SK-N-SH (cell line): Measurements from ENCODE around the gene DLEC1. TPM values are rescaled to one million over a fixed set of nuclear protein-coding genes. Genes with fewer than 3 reads are reported as not detected.

Experiments used
- CTCF ChIA-PET: fragments of 300-600, 350-600 bp; formaldehyde crosslinking; extraction: SDS; loops from one replicate; lab custom pipeline; 2021; lab: Yijun Ruan, JAX
- POLR2A ChIA-PET: fragments of 350-600 bp; sonication (Branson Sonifier 250); formaldehyde crosslinking; extraction: SDS; loops from one replicate; lab custom pipeline; 2020; ENCODE audit warnings: antibody characterized with exemption, inconsistent platforms; lab: Yijun Ruan, JAX
- DNase-seq: peaks from one replicate; pipeline ENCODE4 v3.0.0; 2012
- H2AFZ ChIP-seq: fragments of 200-600 bp; sonication (generic); 2 replicates; pipeline ENCODE4 v1.8.1; 2016; ENCODE audit warnings: antibody characterized with exemption, mild to moderate bottlenecking, low read depth
- H3F3A ChIP-seq: fragments of 200-600 bp; sonication (generic); replicated peaks from 2 replicates; pipeline ENCODE3; 2016; ENCODE audit warnings: antibody characterized with exemption, mild to moderate bottlenecking; ENCODE audit not compliant: insufficient read depth
- H3K27ac ChIP-seq, 2 experiments: fragments of 200-500 bp in 1 of 2; fragments of 200-600 bp in 1 of 2; sonication (Bioruptor generic) in 1 of 2; sonication (generic), shearing (Covaris generic) in 1 of 2; 2 replicates each; pipeline versions ENCODE4 v1.5.1 to v1.6.1; 2014 to 2016; ENCODE audit warnings: low read depth in 2 of 2, inconsistent platforms in 1 of 2, low read length in 1 of 2, mild to moderate bottlenecking in 1 of 2, mixed read lengths in 1 of 2
- H3K27me3 ChIP-seq: fragments of 200-600 bp; sonication (generic), shearing (Covaris generic); 2 replicates; pipeline ENCODE4 v1.6.1; 2016; ENCODE audit warnings: mixed run types; ENCODE audit not compliant: insufficient read depth
- H3K36me3 ChIP-seq, 2 experiments: fragments of 200-500 bp in 1 of 2; fragments of 200-600 bp in 1 of 2; sonication (Bioruptor generic) in 1 of 2; sonication (generic) in 1 of 2; replicated peaks in 1 of 2; 2 replicates each; pipeline versions ENCODE3 to v1.5.1; 2014 to 2016; ENCODE audit warnings: low read length in 1 of 2, mild to moderate bottlenecking in 1 of 2; ENCODE audit not compliant: insufficient read depth in 2 of 2, control insufficient read depth in 1 of 2
- H3K4me1 ChIP-seq, 2 experiments: fragments of 200-500 bp in 1 of 2; fragments of 200-600 bp in 1 of 2; sonication (Bioruptor generic) in 1 of 2; sonication (generic), shearing (Covaris generic) in 1 of 2; 2 replicates each; pipeline versions ENCODE4 v1.5.1 to v1.6.1; 2014 to 2016; ENCODE audit warnings: low read depth in 1 of 2, low read length in 1 of 2, mixed run types in 1 of 2; ENCODE audit not compliant: insufficient read depth in 2 of 2, control insufficient read depth in 1 of 2
- H3K4me2 ChIP-seq: fragments of 200-600 bp; sonication (generic), shearing (Covaris generic); 2 replicates; pipeline ENCODE4 v1.6.1; 2017; ENCODE audit warnings: mixed run types
- H3K4me3 ChIP-seq, 2 experiments: fragments of 200-500 bp in 1 of 2; fragments of 200-600 bp in 1 of 2; sonication (Bioruptor generic) in 1 of 2; sonication (generic), shearing (Covaris generic) in 1 of 2; 2 replicates each; pipeline versions ENCODE4 v1.5.1 to v1.8.1; 2014 to 2016; ENCODE audit warnings: low read depth in 2 of 2, inconsistent platforms in 1 of 2, low read length in 1 of 2, mild to moderate bottlenecking in 1 of 2, mixed read lengths in 1 of 2, moderate library complexity in 1 of 2
- H3K79me2 ChIP-seq: fragments of 200-600 bp; sonication (generic); 2 replicates; pipeline ENCODE4 v1.8.1; 2017; ENCODE audit warnings: mild to moderate bottlenecking; ENCODE audit not compliant: insufficient read depth
- H3K9ac ChIP-seq: fragments of 200-600 bp; sonication (generic); 2 replicates; pipeline ENCODE4 v1.6.1; 2017; ENCODE audit warnings: mixed run types
- H3K9me2 ChIP-seq: fragments of 200-600 bp; sonication (generic); 2 replicates; pipeline ENCODE4 v1.6.1; 2017; ENCODE audit warnings: mixed run types
- H3K9me3 ChIP-seq: fragments of 200-600 bp; sonication (generic); 2 replicates; pipeline ENCODE4 v1.6.1; 2017; ENCODE audit warnings: mixed run types, mild to moderate bottlenecking, moderate library complexity
- H4K20me1 ChIP-seq: fragments of 200-600 bp; sonication (generic); 2 replicates; pipeline ENCODE4 v1.6.1; 2017; ENCODE audit warnings: mild to moderate bottlenecking, mixed run types; ENCODE audit not compliant: insufficient read depth
- CHD2 ChIP-seq: fragments of 150-350 bp; IDR thresholded peaks from 2 replicates; pipeline ENCODE4 v1.6.1; 2018; ENCODE audit warnings: low read length; ENCODE audit not compliant: partially characterized antibody
- EP300 ChIP-seq, 2 experiments: IDR thresholded peaks; 2 replicates each; pipeline versions ENCODE4 v1.4.0 to v1.6.1; 2012; ENCODE audit warnings: borderline replicate concordance in 1 of 2, low read depth in 1 of 2, low read length in 1 of 2
- FOSL2 ChIP-seq: IDR thresholded peaks from 2 replicates; pipeline ENCODE4 v1.4.0; 2012; ENCODE audit warnings: low read depth, mild to moderate bottlenecking, moderate library complexity, borderline replicate concordance
- FOXJ3 ChIP-seq: sonication (generic); formaldehyde crosslinking; IDR thresholded peaks from 2 replicates; pipeline ENCODE4 v1.5.1; 2020; ENCODE audit warnings: mild to moderate bottlenecking, missing genetic modification reagents
- GATA2 ChIP-seq: sonication (generic); formaldehyde crosslinking; IDR thresholded peaks from 2 replicates; pipeline ENCODE4 v1.5.0; 2020; ENCODE audit warnings: mild to moderate bottlenecking, missing genetic modification reagents
- IRF3 ChIP-seq: fragments of 150-350 bp; IDR thresholded peaks from 2 replicates; pipeline ENCODE4 v1.6.1; 2016; ENCODE audit warnings: mild to moderate bottlenecking, low read depth, low read length
- JUND ChIP-seq: IDR thresholded peaks from 2 replicates; pipeline ENCODE4 v1.4.0; 2012
- MEF2A ChIP-seq: IDR thresholded peaks from 2 replicates; pipeline ENCODE4 v1.4.0; 2012; ENCODE audit warnings: low read depth, borderline replicate concordance
- NFIC ChIP-seq: IDR thresholded peaks from 2 replicates; pipeline ENCODE4 v1.4.0; 2012; ENCODE audit warnings: borderline replicate concordance
- NRF1 ChIP-seq: IDR thresholded peaks from 2 replicates; pipeline ENCODE4 v1.6.1; 2012; ENCODE audit warnings: low read depth, mild to moderate bottlenecking, low read length
- PBX3 ChIP-seq: IDR thresholded peaks from 2 replicates; pipeline ENCODE4; 2012
- RAD21 ChIP-seq: IDR thresholded peaks from 2 replicates; pipeline ENCODE4 v1.6.1; 2012; ENCODE audit warnings: mild to moderate bottlenecking, low read length
- REST ChIP-seq: IDR thresholded peaks from 2 replicates; pipeline ENCODE4 v1.6.1; 2012; ENCODE audit warnings: mild to moderate bottlenecking, low read depth, low read length, moderate library complexity
- RXRA ChIP-seq: IDR thresholded peaks from 2 replicates; pipeline ENCODE4 v1.4.0; 2012; ENCODE audit warnings: low read depth, mild to moderate bottlenecking, borderline replicate concordance
- USF1 ChIP-seq: IDR thresholded peaks from 2 replicates; pipeline ENCODE4 v1.4.0; 2012; ENCODE audit warnings: low read depth, borderline replicate concordance
- YY1 ChIP-seq: IDR thresholded peaks from 2 replicates; pipeline ENCODE4 v1.4.0; 2012; ENCODE audit warnings: low read depth, mild to moderate bottlenecking
- WGBS: methylation state at CpG from one replicate; pipeline ENCODE4 v1.1.6; 2017; ENCODE audit warnings: low lambda C conversion rate; 5-methylcytosine and 5-hydroxymethylcytosine counted together
- polyA plus RNA-seq, 3 experiments: library from polyadenylated mRNA; depleted of rRNA; stranded (reverse); fragments of >200 nt; gene quantifications; 2 replicates each; pipeline ENCODE4 v1.2.3, GENCODE V29; 2012

DLEC1 gene
- polyA plus RNA-seq, 1 of the 3 experiments (the other 2 are of a cell fraction), result 0.02 TPM

GRCh38 chr3:38154625-38155255, 115.7 kb downstream of the DLEC1 start:
- H3K9me3 ChIP-seq, result no peaks in the 10 kb centered on the region
- H3K9ac ChIP-seq, result no peak overlapping the region
- H3K4me2 ChIP-seq, result no peak overlapping the region
- no peaks in the 10 kb centered on the region; the same call in 1 of the 2 replicates for H3K79me2 ChIP-seq
- H3F3A ChIP-seq, result no peaks in the 10 kb centered on the region
- TF ChIP-seq IRF3, result no peak
- TF ChIP-seq MEF2A, result no peak
- no peak for TF ChIP-seq FOXJ3
- no peaks in the 10 kb centered on the region for H3K36me3 ChIP-seq
- H3K9me2 ChIP-seq, result no peaks in the 10 kb centered on the region
- POLR2A ChIA-PET, result no interaction called here
- H2AFZ ChIP-seq, result no peak overlapping the region
- H3K4me3 ChIP-seq, result no peak overlapping the region
- no peaks in the 10 kb centered on the region for H4K20me1 ChIP-seq
- no peaks in the 10 kb centered on the region for H3K27me3 ChIP-seq
- DNase-seq, result no peak
- H3K27ac ChIP-seq, result no peak overlapping the region
- peaks cover 0 to 2% of the 10 kb centered on the region in 2 experiments; a peak in 1 of 4 replicates for H3K4me1 ChIP-seq
- 58% methylated on average over 2 of the region's 2 CpGs for WGBS
- CTCF ChIA-PET, result interaction anchor here (2.9 kb wide), 1 partner anchor 9 kb away, joined by 11 read pairs; no protein-coding TSS in a partner anchor

GRCh38 chr3:38155825-38156224, 116.8 kb downstream of the DLEC1 start:
- Histone ChIP-seq H3K9me2 (no peaks in the 10 kb centered on the region), H3K79me2 (no peaks in the 10 kb centered on the region; the same call in 1 of the 2 replicates), H3F3A (no peaks in the 10 kb centered on the region), H3K27me3 (no peaks in the 10 kb centered on the region), H4K20me1 (no peaks in the 10 kb centered on the region), H3K27ac (no peak overlapping the region), H3K4me2 (no peak overlapping the region), H2AFZ (no peak overlapping the region), H3K4me3 (no peak overlapping the region), H3K4me1 (no peaks in the 10 kb centered on the region; a peak in 1 of 4 replicates), H3K9me3 (no peaks in the 10 kb centered on the region), H3K36me3 (no peaks in the 10 kb centered on the region), H3K9ac (no peak overlapping the region)
- TF ChIP-seq FOSL2, result no peak
- no peak for TF ChIP-seq GATA2 (CRISPR knock-in tag)
- no peak for TF ChIP-seq NFIC
- no peak for TF ChIP-seq RXRA
- no peak for TF ChIP-seq CHD2
- TF ChIP-seq EP300 (IDR thresholded peaks at IDR 0.05; ENCODE audit: borderline replicate concordance in 1 of 2, low read depth in 1 of 2, low read length in 1 of 2), result no peak
- no peak for TF ChIP-seq NRF1
- no peak for TF ChIP-seq USF1
- no peak for TF ChIP-seq YY1
- no peak for TF ChIP-seq REST
- no peak for TF ChIP-seq RAD21
- TF ChIP-seq PBX3, result no peak
- TF ChIP-seq JUND, result no peak
- WGBS, result 81% methylated on average over 2 of the region's 2 CpGs
- CTCF ChIA-PET, result interaction anchor here (2.9 kb wide), 1 partner anchor 7 kb away, joined by 11 read pairs; no protein-coding TSS in a partner anchor
- no peak for DNase-seq
- POLR2A ChIA-PET, result no interaction called here
